Upper lobe of right lung (tissue), 1 donor: ENCODE data around the gene BICC1. TPM values are rescaled to one million over a fixed set of nuclear protein-coding genes. Genes with fewer than 3 reads are reported as not detected.

Source experiments
- ATAC-seq: fragments of 200-7000 bp; cut with Tn5 transposase; one replicate; pipeline ENCODE4 v1.9.1; 2020; ENCODE audit warnings: mild to moderate bottlenecking, moderate library complexity
- DNase-seq: peaks from one replicate; pipeline ENCODE4 v3.0.0-alpha.2; 2020
- H3K27ac ChIP-seq: fragments of 200-600 bp; one replicate; pipeline ENCODE4 v1.8.0; 2022
- H3K27me3 ChIP-seq: fragments of 200-600 bp; one replicate; pipeline ENCODE4 v1.8.0; 2022; ENCODE audit warnings: mild to moderate bottlenecking
- H3K36me3 ChIP-seq: fragments of 200-600 bp; one replicate; pipeline ENCODE4 v1.8.0; 2022
- H3K4me1 ChIP-seq: fragments of 200-600 bp; one replicate; pipeline ENCODE4 v1.8.0; 2022
- H3K4me3 ChIP-seq: fragments of 200-600 bp; one replicate; pipeline ENCODE4 v1.8.0; 2022; ENCODE audit warnings: mild to moderate bottlenecking
- H3K9me3 ChIP-seq: fragments of 200-600 bp; one replicate; pipeline ENCODE4 v1.8.0; 2022
- intact Hi-C: fragments of 100-400 bp; cut with DNase I; formaldehyde crosslinking; loops from one replicate; pipeline ENCODE4 v1.11.0; 2022
- long read RNA-seq: library from polyadenylated mRNA; unstranded; transcript quantifications from one replicate; pipeline ENCODE4 v2.0.0, GENCODE V29; 2021
- total RNA-seq: library from RNA; stranded (reverse); fragmentation: NEBNext Ultra II Directional; extraction: Animal tissue kit (Norgen Biotek cat#: 25700); gene quantifications from one replicate; pipeline ENCODE4 v1.2.1, GENCODE V29; 2021
- TF ChIP-seq, protein P1 (sequence below): fragments of 200-600 bp; IDR thresholded peaks from one replicate; pipeline ENCODE4 v1.8.0; 2022; ENCODE audit warnings: antibody characterized with exemption
- donor health status: DM: no; HTN: yes; CAD: no; lungs with severe emphysema.

BICC1 gene, protein sequence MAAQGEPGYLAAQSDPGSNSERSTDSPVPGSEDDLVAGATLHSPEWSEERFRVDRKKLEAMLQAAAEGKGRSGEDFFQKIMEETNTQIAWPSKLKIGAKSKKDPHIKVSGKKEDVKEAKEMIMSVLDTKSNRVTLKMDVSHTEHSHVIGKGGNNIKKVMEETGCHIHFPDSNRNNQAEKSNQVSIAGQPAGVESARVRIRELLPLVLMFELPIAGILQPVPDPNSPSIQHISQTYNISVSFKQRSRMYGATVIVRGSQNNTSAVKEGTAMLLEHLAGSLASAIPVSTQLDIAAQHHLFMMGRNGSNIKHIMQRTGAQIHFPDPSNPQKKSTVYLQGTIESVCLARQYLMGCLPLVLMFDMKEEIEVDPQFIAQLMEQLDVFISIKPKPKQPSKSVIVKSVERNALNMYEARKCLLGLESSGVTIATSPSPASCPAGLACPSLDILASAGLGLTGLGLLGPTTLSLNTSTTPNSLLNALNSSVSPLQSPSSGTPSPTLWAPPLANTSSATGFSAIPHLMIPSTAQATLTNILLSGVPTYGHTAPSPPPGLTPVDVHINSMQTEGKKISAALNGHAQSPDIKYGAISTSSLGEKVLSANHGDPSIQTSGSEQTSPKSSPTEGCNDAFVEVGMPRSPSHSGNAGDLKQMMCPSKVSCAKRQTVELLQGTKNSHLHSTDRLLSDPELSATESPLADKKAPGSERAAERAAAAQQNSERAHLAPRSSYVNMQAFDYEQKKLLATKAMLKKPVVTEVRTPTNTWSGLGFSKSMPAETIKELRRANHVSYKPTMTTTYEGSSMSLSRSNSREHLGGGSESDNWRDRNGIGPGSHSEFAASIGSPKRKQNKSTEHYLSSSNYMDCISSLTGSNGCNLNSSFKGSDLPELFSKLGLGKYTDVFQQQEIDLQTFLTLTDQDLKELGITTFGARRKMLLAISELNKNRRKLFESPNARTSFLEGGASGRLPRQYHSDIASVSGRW
- 9.2 TPM for total RNA-seq
- long read RNA-seq, full-length matches to known transcripts, result 3 of 7 reads
- long read RNA-seq, partial matches to known transcripts, result 0 of 7 reads
- long read RNA-seq, other reads (novel, unspliced or antisense), result 4 of 7 reads

DNA sequence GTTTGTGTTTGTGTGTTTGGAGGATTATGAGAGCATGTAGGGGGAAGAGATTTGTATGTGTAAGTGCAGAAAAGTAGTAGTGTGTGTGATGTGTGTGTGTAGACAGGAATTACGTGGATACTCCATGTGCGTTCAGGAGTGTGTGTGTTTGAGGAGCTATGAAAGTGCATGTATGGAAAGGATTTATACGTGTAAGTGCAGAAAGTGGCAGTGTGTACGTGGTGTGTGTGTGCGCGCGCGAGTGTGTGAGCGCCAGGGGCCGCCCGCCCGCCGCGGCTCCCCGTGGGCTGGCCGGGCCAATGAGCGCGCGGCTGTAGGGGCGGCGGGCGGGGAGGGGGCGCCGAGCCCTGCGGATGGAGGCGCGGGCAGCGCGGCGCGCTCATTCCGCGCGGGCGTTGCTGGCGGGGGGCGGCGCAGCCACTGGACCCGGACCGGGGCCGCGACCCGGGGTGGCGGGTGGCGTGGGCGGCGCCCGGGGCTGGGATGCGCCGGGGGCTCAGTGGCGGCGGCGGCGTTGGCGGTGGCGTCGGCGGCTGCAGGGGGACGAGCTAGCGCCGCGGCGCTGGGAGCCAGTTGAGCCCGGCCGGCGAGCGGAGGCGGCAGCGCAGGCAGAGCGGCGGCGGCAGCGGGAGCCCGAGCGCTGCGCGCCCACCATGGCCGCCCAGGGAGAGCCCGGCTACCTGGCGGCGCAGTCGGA is at the start of gene BICC1:
Gene BICC1 (plus strand): TSS at position 382 of the 697 bp plus-strand sequence. CDS start 272 bp downstream, at position 654.
- TF ChIP-seq, protein P1, sequence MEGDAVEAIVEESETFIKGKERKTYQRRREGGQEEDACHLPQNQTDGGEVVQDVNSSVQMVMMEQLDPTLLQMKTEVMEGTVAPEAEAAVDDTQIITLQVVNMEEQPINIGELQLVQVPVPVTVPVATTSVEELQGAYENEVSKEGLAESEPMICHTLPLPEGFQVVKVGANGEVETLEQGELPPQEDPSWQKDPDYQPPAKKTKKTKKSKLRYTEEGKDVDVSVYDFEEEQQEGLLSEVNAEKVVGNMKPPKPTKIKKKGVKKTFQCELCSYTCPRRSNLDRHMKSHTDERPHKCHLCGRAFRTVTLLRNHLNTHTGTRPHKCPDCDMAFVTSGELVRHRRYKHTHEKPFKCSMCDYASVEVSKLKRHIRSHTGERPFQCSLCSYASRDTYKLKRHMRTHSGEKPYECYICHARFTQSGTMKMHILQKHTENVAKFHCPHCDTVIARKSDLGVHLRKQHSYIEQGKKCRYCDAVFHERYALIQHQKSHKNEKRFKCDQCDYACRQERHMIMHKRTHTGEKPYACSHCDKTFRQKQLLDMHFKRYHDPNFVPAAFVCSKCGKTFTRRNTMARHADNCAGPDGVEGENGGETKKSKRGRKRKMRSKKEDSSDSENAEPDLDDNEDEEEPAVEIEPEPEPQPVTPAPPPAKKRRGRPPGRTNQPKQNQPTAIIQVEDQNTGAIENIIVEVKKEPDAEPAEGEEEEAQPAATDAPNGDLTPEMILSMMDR, result no peak
- H3K4me3 ChIP-seq, result peak within 1 kb of the TSS; percentile 62
- H3K27me3 ChIP-seq, result peaks cover 43% of the 10 kb centered on the region
- intact Hi-C loops, result no loop called here
- no peaks in the 10 kb centered on the region for H3K9me3 ChIP-seq
- peak; percentile 63 for DNase-seq
- no peaks in the 10 kb centered on the region for H3K36me3 ChIP-seq
- peaks cover 6% of the 10 kb centered on the region for H3K4me1 ChIP-seq
- ATAC-seq, result peak; percentile 66
- H3K27ac ChIP-seq, result peak within 1 kb of the TSS; percentile 67

DNA sequence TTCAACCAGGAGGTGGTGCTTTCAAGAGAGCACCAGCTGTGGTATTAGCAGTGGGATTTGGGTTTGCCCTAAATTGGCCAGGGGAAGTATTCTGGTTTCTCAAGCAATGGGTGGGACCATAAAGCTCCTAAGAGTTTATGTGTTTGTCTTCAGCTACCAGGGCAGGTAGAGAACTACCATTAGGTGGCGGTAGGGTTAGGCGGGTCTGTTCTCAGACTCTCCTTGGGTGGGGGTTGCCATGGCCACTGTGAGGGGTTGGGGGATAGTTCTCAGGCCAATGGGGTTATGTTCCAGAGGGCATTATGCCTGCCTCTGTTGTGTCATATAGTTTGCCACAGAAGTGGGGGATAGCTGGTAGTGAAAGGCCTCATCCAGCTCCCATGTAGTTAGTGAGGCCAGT is 47.7 kb upstream of the BICC1 start:
- DNase-seq, result no peak
- no peak overlapping the region for H3K27ac ChIP-seq
- peaks cover 3% of the 10 kb centered on the region for H3K4me1 ChIP-seq
- H3K36me3 ChIP-seq, result no peaks in the 10 kb centered on the region
- intact Hi-C loops, result no loop called here
- TF ChIP-seq, protein P1, result no peak
- H3K27me3 ChIP-seq, result no peaks in the 10 kb centered on the region
- H3K4me3 ChIP-seq, result no peak overlapping the region
- no peaks in the 10 kb centered on the region for H3K9me3 ChIP-seq
- ATAC-seq, result no peak

DNA sequence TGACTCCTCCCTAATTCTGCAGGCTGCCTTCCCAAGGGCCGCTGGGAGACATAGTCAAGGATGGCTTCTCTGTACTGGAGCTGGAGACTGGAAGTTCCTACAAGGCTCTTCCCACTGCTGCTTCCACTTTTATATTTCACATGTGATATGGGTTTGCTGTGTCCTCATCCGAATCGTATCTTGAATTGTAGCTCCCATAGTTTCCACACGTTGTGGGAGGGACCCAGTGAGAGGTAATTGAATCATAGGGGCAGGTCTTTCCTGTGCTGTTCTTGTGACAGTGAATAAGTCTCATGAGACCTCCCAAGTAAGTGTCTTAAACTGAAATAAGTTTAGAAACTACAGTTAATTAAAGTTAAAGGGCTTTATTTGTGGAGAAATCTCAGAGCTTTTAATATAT is 47.0 kb upstream of the BICC1 start:
- H3K9me3 ChIP-seq, result no peaks in the 10 kb centered on the region
- intact Hi-C loops, result no loop called here
- no peak overlapping the region for H3K4me3 ChIP-seq
- DNase-seq (no peak), ATAC-seq (no peak)
- TF ChIP-seq, protein P1, result no peak
- H3K27ac ChIP-seq, result no peak overlapping the region
- peaks cover 3% of the 10 kb centered on the region for H3K4me1 ChIP-seq
- no peaks in the 10 kb centered on the region for H3K27me3 ChIP-seq
- H3K36me3 ChIP-seq, result no peaks in the 10 kb centered on the region

DNA sequence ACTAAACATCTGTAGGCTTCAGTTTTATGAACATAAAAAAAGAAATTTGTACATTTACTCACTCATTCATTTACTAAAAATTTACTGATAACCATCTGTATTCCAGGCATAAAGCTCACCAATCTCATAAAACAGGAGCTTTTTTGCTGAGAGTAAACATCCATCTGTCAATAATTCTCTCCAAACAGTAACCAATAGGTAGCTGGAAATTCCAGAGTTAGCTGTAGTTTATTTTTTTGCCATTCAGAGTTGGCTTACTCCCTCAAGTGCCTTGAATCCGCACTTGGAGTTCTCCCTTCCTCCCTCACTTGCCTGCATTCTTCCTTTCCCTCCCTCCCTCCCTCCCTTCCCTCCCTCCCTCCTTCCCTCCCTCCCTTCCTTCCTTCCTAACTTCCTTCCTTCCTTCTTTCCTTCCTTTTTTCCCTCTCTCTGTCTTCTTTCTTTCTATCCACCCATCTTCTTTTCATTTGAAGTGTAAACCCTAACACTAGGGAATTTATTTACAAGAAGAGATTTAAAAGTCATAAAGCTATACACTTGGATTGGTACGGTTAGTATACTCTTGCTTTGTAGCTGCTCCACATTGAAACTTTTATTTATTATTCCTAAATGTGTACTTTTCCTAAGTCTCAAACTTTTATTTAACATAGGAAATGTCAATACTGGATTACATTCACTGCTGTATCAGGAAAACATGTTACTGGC is 44.6 kb upstream of the BICC1 start:
- Histone ChIP-seq H3K4me1 (peaks cover 3% of the 10 kb centered on the region), H3K9me3 (no peaks in the 10 kb centered on the region), H3K4me3 (no peak overlapping the region), H3K27me3 (no peaks in the 10 kb centered on the region), H3K27ac (no peak overlapping the region), H3K36me3 (no peaks in the 10 kb centered on the region)
- no peak for ATAC-seq
- intact Hi-C loops, result no loop called here
- DNase-seq, result no peak
- TF ChIP-seq, protein P1, result no peak

DNA sequence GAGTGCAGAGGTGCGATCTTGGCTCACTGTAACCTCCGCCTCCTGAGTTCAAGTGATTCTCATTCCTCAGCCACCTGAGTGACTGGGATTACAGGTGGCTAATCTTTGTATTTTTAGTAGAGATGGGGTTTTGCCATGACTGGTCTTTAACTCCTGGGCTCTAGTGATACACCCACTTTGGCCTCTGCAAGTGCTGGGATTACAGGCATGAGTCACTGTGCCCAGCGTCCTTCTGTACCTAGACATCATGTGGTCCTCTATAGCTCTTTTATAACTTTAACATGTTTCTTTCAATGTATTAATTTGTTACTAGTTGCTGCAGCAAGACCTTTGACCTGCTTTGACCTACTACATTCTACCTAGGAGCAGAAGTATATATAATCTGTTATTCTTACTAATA is 38.7 kb upstream of the BICC1 start:
- Histone ChIP-seq H3K4me3 (no peak overlapping the region), H3K27ac (no peak overlapping the region), H3K36me3 (no peaks in the 10 kb centered on the region), H3K27me3 (no peaks in the 10 kb centered on the region), H3K9me3 (no peaks in the 10 kb centered on the region), H3K4me1 (no peaks in the 10 kb centered on the region)
- ATAC-seq, result no peak
- intact Hi-C loops, result no loop called here
- no peak for DNase-seq
- TF ChIP-seq, protein P1, result no peak
